ENCODE data around the gene G0S2. TPM values are rescaled to one million over a fixed set of nuclear protein-coding genes. Genes with fewer than 3 reads are reported as not detected.

Gene G0S2
- total and polyA plus RNA-seq, 7 experiments from 2014 or later: 0.39 to 128 (median 49.2) TPM; not detected in 3

- ChIA-PET CTCF (interaction anchor here (0.7 to 1.5 kb wide), 5 partner anchors 10 to 90 kb away, joined by 3 to 4 read pairs (median 3); no protein-coding TSS in a partner anchor), POLR2A (no interaction called here)
- intact Hi-C loops (cut with micrococcal nuclease): no loop called here
- Mint-ChIP-seq H3K27ac (peak overlapping the region in 2 of 9 donors; percentile 56 to 65), H3K9me3 (no peaks in the 10 kb centered on the region), H3K4me1 (peaks cover 10 to 62% (median 18%) of the 10 kb centered on the region in 7 donors), H3K36me3 (peaks cover 0 to 4% (median 0%) of the 10 kb centered on the region in 5 donors), H3K27me3 (no peaks in the 10 kb centered on the region), H3K4me3 (no peak overlapping the region)
- Histone ChIP-seq H3K27me3 (ENCODE audit: control insufficient read depth in 2 of 2, insufficient read depth in 2 of 2, low read length in 2 of 2) (no peaks in the 10 kb centered on the region), H3K4me1 (ENCODE audit: control insufficient read depth in 2 of 2, insufficient read depth in 2 of 2, low read length in 2 of 2) (no peaks in the 10 kb centered on the region), H3K27ac (ENCODE audit: low read depth, low read length) (no peak overlapping the region), H3K36me3 (ENCODE audit: control insufficient read depth in 2 of 3, insufficient read depth in 3 of 3, low read length in 3 of 3) (no peaks in the 10 kb centered on the region), H3K4me3 (ENCODE audit: low read length) (no peak overlapping the region), H3K9me3 (ENCODE audit: control insufficient read depth in 2 of 3, low read length in 3 of 3) (no peaks in the 10 kb centered on the region)
- ATAC-seq (no peak), DNase-seq (peak in 2 of 9 donors; percentile 16 to 67)
Measured at GRCh38 chr1:209652873-209653401, 22.3 kb upstream of the G0S2 start.

- H3K36me3 Mint-ChIP-seq: peaks cover 0 to 4% (median 0%) of the 10 kb centered on the region in 5 donors
- H3K4me1 ChIP-seq (ENCODE audit: control insufficient read depth in 2 of 2, insufficient read depth in 2 of 2, low read length in 2 of 2): no peaks in the 10 kb centered on the region
- no peaks in the 10 kb centered on the region for H3K9me3 Mint-ChIP-seq
- H3K4me1 Mint-ChIP-seq: peaks cover 10 to 61% (median 18%) of the 10 kb centered on the region in 7 donors
- peak overlapping the region in 4 of 9 donors; percentile 21 to 54 (median 36) for H3K27ac Mint-ChIP-seq
- no peak overlapping the region for H3K4me3 Mint-ChIP-seq
- H3K9me3 ChIP-seq (ENCODE audit: control insufficient read depth in 2 of 3, low read length in 3 of 3): no peaks in the 10 kb centered on the region
- H3K27me3 ChIP-seq (ENCODE audit: control insufficient read depth in 2 of 2, insufficient read depth in 2 of 2, low read length in 2 of 2): no peaks in the 10 kb centered on the region
- ChIA-PET POLR2A (no interaction called here), CTCF (interaction anchor here (1.0 kb wide), 1 partner anchor 97 kb away, joined by 3 read pairs; no protein-coding TSS in a partner anchor)
- no peak for DNase-seq
- H3K36me3 ChIP-seq (ENCODE audit: control insufficient read depth in 2 of 3, insufficient read depth in 3 of 3, low read length in 3 of 3): no peaks in the 10 kb centered on the region
- peaks cover 0 to 5% (median 0%) of the 10 kb centered on the region in 5 donors for H3K27me3 Mint-ChIP-seq
- no peak for ATAC-seq
- H3K27ac ChIP-seq (ENCODE audit: low read depth, low read length): no peak overlapping the region
- no peak overlapping the region for H3K4me3 ChIP-seq (ENCODE audit: low read length)
- intact Hi-C loops (cut with micrococcal nuclease): no loop called here
Measured at GRCh38 chr1:209653915-209654351, 21.3 kb upstream of the G0S2 start.

- Mint-ChIP-seq H3K4me1 (peaks cover 10 to 55% (median 22%) of the 10 kb centered on the region in 7 donors), H3K9me3 (no peaks in the 10 kb centered on the region), H3K27ac (no peak overlapping the region), H3K4me3 (no peak overlapping the region), H3K27me3 (peaks cover 0 to 5% (median 0%) of the 10 kb centered on the region in 5 donors), H3K36me3 (peaks cover 0 to 2% (median 0%) of the 10 kb centered on the region in 5 donors)
- Histone ChIP-seq H3K4me1 (ENCODE audit: control insufficient read depth in 2 of 2, insufficient read depth in 2 of 2, low read length in 2 of 2) (no peaks in the 10 kb centered on the region), H3K27ac (ENCODE audit: low read depth, low read length) (no peak overlapping the region), H3K9me3 (ENCODE audit: control insufficient read depth in 2 of 3, low read length in 3 of 3) (no peaks in the 10 kb centered on the region), H3K36me3 (ENCODE audit: control insufficient read depth in 2 of 3, insufficient read depth in 3 of 3, low read length in 3 of 3) (no peaks in the 10 kb centered on the region), H3K4me3 (ENCODE audit: low read length) (no peak overlapping the region), H3K27me3 (ENCODE audit: control insufficient read depth in 2 of 2, insufficient read depth in 2 of 2, low read length in 2 of 2) (no peaks in the 10 kb centered on the region)
- no peak for ATAC-seq
- ChIA-PET CTCF (interaction anchor here (1.4 kb wide), 1 partner anchor 38 kb away, joined by 3 read pairs; no protein-coding TSS in a partner anchor), POLR2A (no interaction called here)
- intact Hi-C loops (cut with micrococcal nuclease): loop anchor here in 1 of 2 donors (2.0 kb wide), 1 partner anchor 17 kb away; no protein-coding TSS in a partner anchor
- no peak for DNase-seq
Measured at GRCh38 chr1:209655411-209656231, 19.6 kb upstream of the G0S2 start.

- Mint-ChIP-seq H3K4me1 (peaks cover 6 to 47% (median 17%) of the 10 kb centered on the region in 7 donors), H3K27ac (no peak overlapping the region), H3K9me3 (no peaks in the 10 kb centered on the region), H3K4me3 (no peak overlapping the region), H3K27me3 (peaks cover 0 to 5% (median 0%) of the 10 kb centered on the region in 5 donors), H3K36me3 (no peaks in the 10 kb centered on the region)
- Histone ChIP-seq H3K4me1 (ENCODE audit: control insufficient read depth in 2 of 2, insufficient read depth in 2 of 2, low read length in 2 of 2) (no peaks in the 10 kb centered on the region), H3K27ac (ENCODE audit: low read depth, low read length) (no peak overlapping the region), H3K36me3 (ENCODE audit: control insufficient read depth in 2 of 3, insufficient read depth in 3 of 3, low read length in 3 of 3) (no peaks in the 10 kb centered on the region), H3K27me3 (ENCODE audit: control insufficient read depth in 2 of 2, insufficient read depth in 2 of 2, low read length in 2 of 2) (no peaks in the 10 kb centered on the region), H3K9me3 (ENCODE audit: control insufficient read depth in 2 of 3, low read length in 3 of 3) (no peaks in the 10 kb centered on the region), H3K4me3 (ENCODE audit: low read length) (no peak overlapping the region)
- no peak for DNase-seq
- ChIA-PET CTCF (interaction anchor here (1.4 kb wide), 1 partner anchor 10 kb away, joined by 4 read pairs; no protein-coding TSS in a partner anchor), POLR2A (no interaction called here)
- peak; percentile 89 for ATAC-seq
- intact Hi-C loops (cut with micrococcal nuclease): loop anchor here in 1 of 2 donors (2.0 kb wide), 1 partner anchor 15 kb away; no protein-coding TSS in a partner anchor
Measured at GRCh38 chr1:209657140-209657879, 17.9 kb upstream of the G0S2 start.

GRCh38 chr1:209657918-209658317 is 17.3 kb upstream of the G0S2 start:
- ATAC-seq (no peak), DNase-seq (no peak)
- POLR2A ChIA-PET: no interaction called here
- CTCF ChIA-PET: interaction anchor here (1.4 kb wide), 1 partner anchor 9 kb away, joined by 4 read pairs; no protein-coding TSS in a partner anchor
- no peak overlapping the region for H3K4me3 Mint-ChIP-seq
- intact Hi-C loops (cut with micrococcal nuclease): loop anchor here in 1 of 2 donors (2.0 kb wide), 1 partner anchor 15 kb away; no protein-coding TSS in a partner anchor
- Histone ChIP-seq H3K27me3 (ENCODE audit: control insufficient read depth in 2 of 2, insufficient read depth in 2 of 2, low read length in 2 of 2) (no peaks in the 10 kb centered on the region), H3K36me3 (ENCODE audit: control insufficient read depth in 2 of 3, insufficient read depth in 3 of 3, low read length in 3 of 3) (no peaks in the 10 kb centered on the region), H3K9me3 (ENCODE audit: control insufficient read depth in 2 of 3, low read length in 3 of 3) (no peaks in the 10 kb centered on the region), H3K4me3 (ENCODE audit: low read length) (no peak overlapping the region), H3K4me1 (ENCODE audit: control insufficient read depth in 2 of 2, insufficient read depth in 2 of 2, low read length in 2 of 2) (no peaks in the 10 kb centered on the region), H3K27ac (ENCODE audit: low read depth, low read length) (no peak overlapping the region)
- peaks cover under 1 to 41% (median 13%) of the 10 kb centered on the region in 7 donors for H3K4me1 Mint-ChIP-seq
- H3K9me3 Mint-ChIP-seq: no peaks in the 10 kb centered on the region
- H3K36me3 Mint-ChIP-seq: peaks cover 0 to 2% (median 0%) of the 10 kb centered on the region in 5 donors
- no peak overlapping the region for H3K27ac Mint-ChIP-seq
- peaks cover 0 to 5% (median 0%) of the 10 kb centered on the region in 5 donors for H3K27me3 Mint-ChIP-seq

- H3K27me3 ChIP-seq (ENCODE audit: control insufficient read depth in 2 of 2, insufficient read depth in 2 of 2, low read length in 2 of 2): no peaks in the 10 kb centered on the region
- POLR2A ChIA-PET: no interaction called here
- no peak overlapping the region for H3K4me3 ChIP-seq (ENCODE audit: low read length)
- intact Hi-C loops (cut with micrococcal nuclease): loop anchor here in 1 of 2 donors (1.0 kb wide), 1 partner anchor 13 kb away; no protein-coding TSS in a partner anchor
- DNase-seq (no peak), ATAC-seq (peak; percentile 68)
- peak overlapping the region in 2 of 9 donors; percentile 48 to 61 for H3K27ac Mint-ChIP-seq
- no peaks in the 10 kb centered on the region for H3K36me3 ChIP-seq (ENCODE audit: control insufficient read depth in 2 of 3, insufficient read depth in 3 of 3, low read length in 3 of 3)
- H3K27me3 Mint-ChIP-seq: peaks cover 0 to 5% (median 0%) of the 10 kb centered on the region in 5 donors
- no peaks in the 10 kb centered on the region for H3K9me3 Mint-ChIP-seq
- CTCF ChIA-PET: no interaction called here
- no peak overlapping the region for H3K27ac ChIP-seq (ENCODE audit: low read depth, low read length)
- peaks cover 0 to 6% (median 0%) of the 10 kb centered on the region in 5 donors for H3K36me3 Mint-ChIP-seq
- no peaks in the 10 kb centered on the region for H3K4me1 ChIP-seq (ENCODE audit: control insufficient read depth in 2 of 2, insufficient read depth in 2 of 2, low read length in 2 of 2)
- peak overlapping the region in 1 of 10 donors; percentile 50 for H3K4me3 Mint-ChIP-seq
- H3K9me3 ChIP-seq (ENCODE audit: control insufficient read depth in 2 of 3, low read length in 3 of 3): no peaks in the 10 kb centered on the region
- H3K4me1 Mint-ChIP-seq: peaks cover 0 to 23% (median 11%) of the 10 kb centered on the region in 7 donors
Measured at GRCh38 chr1:209659909-209660308, 15.3 kb upstream of the G0S2 start.
